ENCODE results near the gene S100A1. TPM values are rescaled to one million over a fixed set of nuclear protein-coding genes. Genes with fewer than 3 reads are reported as not detected.
"Not testable (repeated sequence)": the region's sequence is repeated elsewhere in the genome, so short reads cannot be mapped to it uniquely, and the experiment has no call there.

The S100A1 gene
- total RNA-seq, 2 experiments from 2014 or later: not detected

- intact Hi-C loops (cut with DNase I, micrococcal nuclease): loop anchor here (2.0 to 5.0 kb wide), 4 partner anchors 96 to 1597 kb away; partner anchors contain the start of genes GATAD2B (in 1 of the 2) and INTS3 (in 1 of the 2)
- DNase-seq: peak; percentile 25
- POLR2A ChIA-PET: interaction anchor here (0.6 to 0.8 kb wide), 2 partner anchors 12 to 102 kb away, joined by 3 to 8 read pairs; no protein-coding TSS in a partner anchor
- Mint-ChIP-seq H3K27me3 (peaks cover 2% of the 10 kb centered on the region), H3K4me3 (no peak overlapping the region), H3K9me3 (ENCODE audit: low read depth) (no peaks in the 10 kb centered on the region), H3K27ac (peak overlapping the region; percentile 59), H3K36me3 (ENCODE audit: low read depth) (peaks cover 13% of the 10 kb centered on the region), H3K4me1 (peaks cover 35% of the 10 kb centered on the region)
- peak; percentile 8 for ATAC-seq
- CTCF ChIA-PET: interaction anchor here (1.0 to 7.1 kb wide), 4 partner anchors 10 to 121 kb away, joined by 3 to 60 read pairs (median 5); partner anchors contain the start of gene S100A14
Observed at GRCh38 chr1:153631047-153632022, 3.1 kb downstream of the S100A1 start.

- intact Hi-C loops (cut with DNase I, micrococcal nuclease): loop anchor here (1.0 to 5.0 kb wide), 5 partner anchors 16 to 1598 kb away; partner anchors contain the start of genes GATAD2B (in 1 of the 2) and INTS3 (in 1 of the 2)
- Mint-ChIP-seq H3K4me3 (peak overlapping the region; percentile 98), H3K4me1 (peaks cover 50% of the 10 kb centered on the region), H3K36me3 (ENCODE audit: low read depth) (peaks cover 30% of the 10 kb centered on the region), H3K27me3 (no peaks in the 10 kb centered on the region), H3K27ac (peak overlapping the region; percentile 98), H3K9me3 (ENCODE audit: low read depth) (no peaks in the 10 kb centered on the region)
- ATAC-seq: no peak
- POLR2A ChIA-PET: interaction anchor here (0.6 to 1.8 kb wide), 14 partner anchors 11 to 587 kb away, joined by 3 to 13 read pairs (median 6); partner anchors contain the start of genes DENND4B, ILF2, RPS27 and S100A4
- DNase-seq: no peak
- CTCF ChIA-PET: interaction anchor here (0.9 to 7.1 kb wide), 11 partner anchors 10 to 125 kb away, joined by 3 to 60 read pairs (median 5); partner anchors contain the start of genes ILF2, S100A14, S100A2 and SNAPIN
Observed at GRCh38 chr1:153633161-153633753, 5.0 kb downstream of the S100A1 start.

- CTCF ChIA-PET: interaction anchor here (0.8 to 2.5 kb wide), 16 partner anchors 9 to 352 kb away, joined by 3 to 18 read pairs (median 5); partner anchors contain the start of genes ILF2, RAB13, S100A14 and S100A2
- ATAC-seq (peak; percentile 93), DNase-seq (peak; percentile 98)
- Mint-ChIP-seq H3K4me1 (peaks cover 50% of the 10 kb centered on the region), H3K27ac (peak within 1 kb of the TSS; percentile 98), H3K9me3 (ENCODE audit: low read depth) (no peaks in the 10 kb centered on the region), H3K27me3 (no peaks in the 10 kb centered on the region), H3K4me3 (peak within 1 kb of the TSS; percentile 98), H3K36me3 (ENCODE audit: low read depth) (peaks cover 36% of the 10 kb centered on the region)
- intact Hi-C loops (cut with DNase I, micrococcal nuclease): loop anchor here (1.0 to 5.0 kb wide), 15 partner anchors 17 to 1599 kb away; partner anchors contain the start of genes SNAPIN (in 2 of the 2), GATAD2B (in 1 of the 2), INTS3 (in 1 of the 2) and JTB (in 1 of the 2)
- POLR2A ChIA-PET: interaction anchor here (0.6 to 1.8 kb wide), 21 partner anchors 9 to 1566 kb away, joined by 3 to 13 read pairs (median 4); partner anchors contain the start of genes DENND4B, ILF2, RPS27 and S100A4
Observed at GRCh38 chr1:153633754-153634665, 5.8 kb downstream of the S100A1 start, which contains the start of gene CHTOP. Gene CHTOP, plus strand, starts transcription at chr1:153634066. Its CDS starts 2,523 bp downstream, at chr1:153636589.

GRCh38 chr1:153635872-153636271, 7.6 kb downstream of the S100A1 start:
- peak overlapping the region; percentile 98 for H3K4me3 Mint-ChIP-seq
- POLR2A ChIA-PET: interaction anchor here (0.6 to 1.0 kb wide), 5 partner anchors 14 to 110 kb away, joined by 3 to 8 read pairs (median 7); partner anchors contain the start of gene S100A6
- no peak for ATAC-seq
- peaks cover 49% of the 10 kb centered on the region for H3K4me1 Mint-ChIP-seq
- peak overlapping the region; percentile 79 for H3K27ac Mint-ChIP-seq
- no peaks in the 10 kb centered on the region for H3K9me3 Mint-ChIP-seq (ENCODE audit: low read depth)
- CTCF ChIA-PET: interaction anchor here (0.7 to 2.5 kb wide), 6 partner anchors 13 to 126 kb away, joined by 3 to 18 read pairs (median 6); no protein-coding TSS in a partner anchor
- H3K27me3 Mint-ChIP-seq: no peaks in the 10 kb centered on the region
- intact Hi-C loops (cut with DNase I, micrococcal nuclease): no loop called here
- DNase-seq: no peak
- peaks cover 44% of the 10 kb centered on the region for H3K36me3 Mint-ChIP-seq (ENCODE audit: low read depth)

GRCh38 chr1:153636312-153636711, 8.1 kb downstream of the S100A1 start:
- Mint-ChIP-seq H3K27me3 (no peaks in the 10 kb centered on the region), H3K36me3 (ENCODE audit: low read depth) (peaks cover 48% of the 10 kb centered on the region), H3K4me1 (peaks cover 48% of the 10 kb centered on the region), H3K27ac (peak overlapping the region; percentile 79), H3K9me3 (ENCODE audit: low read depth) (no peaks in the 10 kb centered on the region), H3K4me3 (peak overlapping the region; percentile 98)
- ChIA-PET CTCF (interaction anchor here (0.8 to 1.2 kb wide), 2 partner anchors 10 to 105 kb away, joined by 3 to 5 read pairs; no protein-coding TSS in a partner anchor), POLR2A (interaction anchor here (0.6 kb wide), 2 partner anchors 14 to 110 kb away, joined by 7 to 8 read pairs; no protein-coding TSS in a partner anchor)
- DNase-seq: no peak
- no peak for ATAC-seq
- intact Hi-C loops (cut with DNase I, micrococcal nuclease): no loop called here

- no peak overlapping the region for H3K4me3 Mint-ChIP-seq
- no peak for DNase-seq
- ChIA-PET POLR2A (interaction anchor here (0.7 to 1.0 kb wide), 3 partner anchors 25 to 114 kb away, joined by 3 read pairs; no protein-coding TSS in a partner anchor), CTCF (interaction anchor here (0.6 to 1.9 kb wide), 10 partner anchors 8 to 347 kb away, joined by 3 to 8 read pairs (median 3); partner anchors contain the start of gene S100A1)
- no peaks in the 10 kb centered on the region for H3K9me3 Mint-ChIP-seq (ENCODE audit: low read depth)
- ATAC-seq: no peak
- H3K36me3 Mint-ChIP-seq (ENCODE audit: low read depth): peaks cover 66% of the 10 kb centered on the region
- intact Hi-C loops (cut with DNase I, micrococcal nuclease): no loop called here
- no peak overlapping the region for H3K27ac Mint-ChIP-seq
- peaks cover 42% of the 10 kb centered on the region for H3K4me1 Mint-ChIP-seq
- no peaks in the 10 kb centered on the region for H3K27me3 Mint-ChIP-seq
Observed at GRCh38 chr1:153638261-153638660, 10.0 kb downstream of the S100A1 start.

GRCh38 chr1:153639280-153639679, 11.0 kb downstream of the S100A1 start:
- peaks cover 76% of the 10 kb centered on the region for H3K36me3 Mint-ChIP-seq (ENCODE audit: low read depth)
- ChIA-PET POLR2A (interaction anchor here (0.6 kb wide), 1 partner anchor 29 kb away, joined by 3 read pairs; no protein-coding TSS in a partner anchor), CTCF (interaction anchor here (0.7 to 2.2 kb wide), 4 partner anchors 10 to 129 kb away, joined by 3 to 8 read pairs (median 5); no protein-coding TSS in a partner anchor)
- intact Hi-C loops (cut with DNase I, micrococcal nuclease): no loop called here
- DNase-seq (no peak), ATAC-seq (no peak)
- H3K4me3 Mint-ChIP-seq: no peak overlapping the region
- H3K9me3 Mint-ChIP-seq (ENCODE audit: low read depth): no peaks in the 10 kb centered on the region
- no peaks in the 10 kb centered on the region for H3K27me3 Mint-ChIP-seq
- peaks cover 45% of the 10 kb centered on the region for H3K4me1 Mint-ChIP-seq
- H3K27ac Mint-ChIP-seq: no peak overlapping the region

GRCh38 chr1:153640213-153640612, 12.0 kb downstream of the S100A1 start:
- H3K9me3 Mint-ChIP-seq (ENCODE audit: low read depth); intact Hi-C loops (cut with DNase I, micrococcal nuclease); H3K27me3 Mint-ChIP-seq; ATAC-seq; H3K27ac Mint-ChIP-seq; H3K4me3 Mint-ChIP-seq; DNase-seq: not testable (repeated sequence)
- Mint-ChIP-seq H3K4me1 (peaks cover 49% of the 10 kb centered on the region), H3K36me3 (ENCODE audit: low read depth) (peaks cover 79% of the 10 kb centered on the region)
- CTCF ChIA-PET: interaction anchor here (1.2 to 2.2 kb wide), 2 partner anchors 20 to 130 kb away, joined by 3 to 7 read pairs; no protein-coding TSS in a partner anchor
- POLR2A ChIA-PET: interaction anchor here (0.6 to 1.0 kb wide), 4 partner anchors 10 to 92 kb away, joined by 3 to 6 read pairs (median 4); partner anchors contain the start of gene S100A1

- DNase-seq (no peak), ATAC-seq (no peak)
- no peak overlapping the region for H3K4me3 Mint-ChIP-seq
- intact Hi-C loops (cut with DNase I, micrococcal nuclease): no loop called here
- H3K36me3 Mint-ChIP-seq (ENCODE audit: low read depth): peaks cover 82% of the 10 kb centered on the region
- peaks cover 51% of the 10 kb centered on the region for H3K4me1 Mint-ChIP-seq
- H3K9me3 Mint-ChIP-seq (ENCODE audit: low read depth): no peaks in the 10 kb centered on the region
- ChIA-PET CTCF (interaction anchor here (2.2 kb wide), 1 partner anchor 130 kb away, joined by 7 read pairs; no protein-coding TSS in a partner anchor), POLR2A (interaction anchor here (0.8 kb wide), 1 partner anchor 13 kb away, joined by 3 read pairs; the partner anchor contains the start of gene S100A1)
- H3K27ac Mint-ChIP-seq: peak overlapping the region; percentile 22
- H3K27me3 Mint-ChIP-seq: no peaks in the 10 kb centered on the region
Observed at GRCh38 chr1:153640861-153641260, 12.6 kb downstream of the S100A1 start.
